ENCODE results near the gene MAST3.

DNA sequence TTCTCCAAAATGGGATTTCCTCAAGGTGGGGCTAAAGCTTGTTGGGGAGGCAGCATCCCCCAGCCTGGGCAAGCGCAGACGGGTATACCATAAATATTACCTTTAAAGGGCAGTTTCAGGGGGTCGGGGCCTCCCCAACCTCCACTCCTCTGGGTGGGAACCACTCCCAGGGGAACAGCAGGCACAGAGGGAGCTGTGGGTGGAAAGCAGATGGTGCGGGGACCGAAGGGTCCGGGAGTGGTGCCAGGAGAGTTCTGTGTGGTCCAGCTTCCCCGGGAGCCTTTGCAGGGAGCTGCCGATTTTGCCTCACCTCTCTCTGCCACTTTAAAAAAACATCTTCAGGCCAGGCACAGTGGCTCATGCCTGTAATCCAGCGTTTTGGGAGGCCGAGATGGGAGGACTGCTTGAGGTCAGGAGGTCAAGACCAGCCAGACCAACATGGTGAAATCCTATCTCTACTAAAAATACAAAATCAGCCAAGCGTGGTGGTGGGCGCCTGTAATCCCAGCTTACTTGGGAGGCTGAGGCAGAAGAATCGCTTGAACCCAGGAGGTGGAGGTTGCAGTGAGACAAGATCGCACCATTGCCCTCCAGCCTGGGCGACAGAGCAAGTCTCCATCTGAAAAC lies 5.5 kb downstream of the MAST3 start:
- no peak for TF ChIP-seq CTCF (conservative IDR thresholded peaks at IDR 0.05)
- no peak for TF ChIP-seq ZFX (IDR thresholded peaks at IDR 0.05)
